ENCODE results near the gene SLX4IP.
"Not testable (repeated sequence)": the region's sequence is repeated elsewhere in the genome, so short reads cannot be mapped to it uniquely, and the experiment has no call there.

The SLX4IP gene

DNA sequence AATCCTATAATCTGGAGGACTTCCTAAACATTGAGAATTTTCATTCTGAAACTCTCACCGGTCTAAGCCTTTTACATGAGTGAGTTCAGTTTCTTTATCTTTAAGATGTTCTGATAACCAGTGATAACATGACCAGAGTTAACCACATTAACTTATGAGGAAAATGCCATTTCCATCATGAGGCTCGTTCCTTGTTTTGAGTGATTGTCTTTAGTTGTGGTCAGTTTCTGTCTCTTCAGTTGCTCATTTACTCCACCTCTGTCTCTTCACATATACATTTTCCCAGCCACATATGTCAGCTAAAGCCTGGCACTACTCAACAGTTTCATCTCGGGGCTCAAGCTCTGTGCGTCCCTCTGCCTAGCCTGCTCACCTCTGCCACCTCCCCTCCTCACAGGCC lies 168.3 kb downstream of the SLX4IP start:
- peaks cover 5% of the 10 kb centered on the region for H3K4me1 Mint-ChIP-seq (ENCODE audit: low read depth)

DNA sequence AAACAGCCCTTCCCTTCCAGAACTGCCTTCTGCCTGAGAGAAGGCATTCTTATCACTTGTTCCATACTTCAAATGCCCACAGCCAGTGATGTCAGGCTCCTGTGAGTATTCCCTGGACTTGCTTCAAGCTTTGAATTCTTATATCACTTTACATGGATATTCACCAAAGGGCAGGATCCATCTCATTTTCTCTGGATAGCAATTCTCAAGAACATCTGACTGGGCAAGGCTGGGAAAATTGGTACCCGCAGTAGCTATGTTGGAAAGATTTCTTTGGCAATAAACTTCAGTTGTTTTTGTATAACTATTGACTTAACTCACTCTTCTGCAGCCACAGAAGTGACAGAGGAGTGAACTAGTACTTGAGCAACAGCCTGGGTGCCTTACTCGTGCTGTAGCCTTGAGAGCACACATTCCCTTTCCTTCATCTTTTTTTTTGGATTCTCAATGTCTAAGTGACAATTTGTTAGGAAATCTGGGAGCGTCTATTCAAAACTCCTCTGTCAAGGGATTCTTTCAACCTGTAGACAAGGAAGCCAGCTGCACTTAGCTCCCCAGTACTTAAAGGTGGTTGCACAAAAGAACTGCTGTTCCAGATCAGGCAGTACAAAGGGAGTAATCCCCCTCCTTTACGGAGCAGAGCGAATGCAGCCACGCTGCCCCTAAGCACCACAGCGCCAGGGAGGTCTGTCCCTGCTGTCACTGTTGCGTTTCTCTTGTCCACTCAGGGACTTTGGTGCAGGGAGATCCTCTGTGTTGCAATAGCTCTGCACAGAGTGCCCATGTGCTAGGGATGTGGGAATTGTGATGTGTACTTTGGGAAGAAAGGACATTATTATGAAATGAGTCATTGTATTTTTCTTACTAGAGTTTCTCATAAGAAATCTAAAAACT lies 169.1 kb downstream of the SLX4IP start:
- no peak overlapping the region for H3K27ac Mint-ChIP-seq
- no peak overlapping the region for H3K4me3 Mint-ChIP-seq
- H3K27me3 Mint-ChIP-seq (ENCODE audit: low read depth) = no peaks in the 10 kb centered on the region
- no peaks in the 10 kb centered on the region for H3K4me1 Mint-ChIP-seq (ENCODE audit: low read depth)
- peaks cover 5% of the 10 kb centered on the region for H3K36me3 Mint-ChIP-seq (ENCODE audit: low read depth)
- H3K9me3 Mint-ChIP-seq = no peaks in the 10 kb centered on the region

More for the DNA sequence above, 168.3 kb downstream of the SLX4IP start:
- H3K4me3 Mint-ChIP-seq = no peak overlapping the region
- H3K9me3 Mint-ChIP-seq = no peaks in the 10 kb centered on the region
- H3K36me3 Mint-ChIP-seq (ENCODE audit: low read depth) = peaks cover 5% of the 10 kb centered on the region
- no peak overlapping the region for H3K27ac Mint-ChIP-seq
- H3K27me3 Mint-ChIP-seq (ENCODE audit: low read depth) = no peaks in the 10 kb centered on the region

DNA sequence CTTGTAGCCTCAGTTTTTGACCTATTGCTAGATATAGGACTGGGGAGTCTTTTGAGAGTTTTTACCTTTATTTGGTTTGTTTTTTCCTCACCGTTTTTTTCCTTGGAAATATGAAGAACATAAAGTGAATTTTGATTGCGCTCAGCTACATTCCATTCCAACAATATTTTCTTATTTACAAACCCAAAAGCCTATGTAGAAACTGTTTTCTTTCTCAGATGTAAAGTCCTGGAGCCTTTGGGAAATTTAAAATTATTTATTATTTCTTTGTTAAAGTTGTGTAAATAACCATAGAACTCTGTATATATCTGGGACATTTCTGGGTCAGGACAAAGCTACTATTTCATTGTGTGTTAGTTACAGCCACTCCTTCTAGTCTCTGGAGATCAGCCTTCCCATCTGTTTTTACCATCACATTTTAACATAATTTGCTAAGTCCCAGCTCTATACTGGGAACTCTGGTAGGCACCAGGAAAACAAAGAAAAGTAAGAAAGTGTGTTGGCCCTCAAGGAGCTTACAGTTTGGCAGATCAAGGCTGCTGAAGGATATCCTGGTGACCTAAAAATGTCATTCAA lies 169.8 kb downstream of the SLX4IP start:
- Mint-ChIP-seq H3K27me3 (ENCODE audit: low read depth) (no peaks in the 10 kb centered on the region), H3K27ac (no peak overlapping the region), H3K4me1 (ENCODE audit: low read depth) (no peaks in the 10 kb centered on the region), H3K4me3 (no peak overlapping the region), H3K36me3 (ENCODE audit: low read depth) (peaks cover 5% of the 10 kb centered on the region), H3K9me3 (no peaks in the 10 kb centered on the region)

DNA sequence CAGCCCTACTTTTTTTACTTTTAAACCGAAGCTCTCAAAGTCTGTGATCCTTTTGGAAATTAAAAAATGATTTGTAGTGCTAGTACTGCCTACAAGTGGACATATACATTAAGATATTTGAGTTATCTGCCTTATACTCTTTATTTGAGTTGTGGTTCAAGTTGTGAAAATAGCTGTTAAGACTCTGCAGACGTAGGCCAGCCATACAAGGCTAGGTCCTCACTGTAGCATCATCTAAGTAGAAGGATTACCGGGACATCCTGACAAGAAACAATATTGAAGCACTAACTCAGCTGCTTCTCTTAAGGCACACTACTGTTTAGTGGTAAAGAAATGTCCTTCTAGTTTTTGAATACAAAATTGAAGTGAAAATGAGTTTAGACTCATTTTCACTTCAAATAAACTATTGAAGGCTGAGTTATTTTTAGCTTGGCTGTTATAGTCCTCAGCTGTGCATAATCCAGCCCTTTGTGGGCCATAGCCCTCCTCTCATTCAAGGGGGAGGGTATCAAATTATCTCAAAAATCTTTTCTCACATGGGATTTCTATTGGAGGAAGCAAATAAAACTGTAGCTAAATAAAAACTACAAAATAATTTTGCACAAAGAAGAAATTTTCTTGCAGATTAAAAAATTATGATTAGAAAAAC lies 170.6 kb downstream of the SLX4IP start:
- H3K36me3 Mint-ChIP-seq (ENCODE audit: low read depth) = peaks cover 5% of the 10 kb centered on the region
- H3K9me3 Mint-ChIP-seq = no peaks in the 10 kb centered on the region
- no peak overlapping the region for H3K4me3 Mint-ChIP-seq
- H3K4me1 Mint-ChIP-seq (ENCODE audit: low read depth) = no peaks in the 10 kb centered on the region
- no peaks in the 10 kb centered on the region for H3K27me3 Mint-ChIP-seq (ENCODE audit: low read depth)
- H3K27ac Mint-ChIP-seq = no peak overlapping the region

DNA sequence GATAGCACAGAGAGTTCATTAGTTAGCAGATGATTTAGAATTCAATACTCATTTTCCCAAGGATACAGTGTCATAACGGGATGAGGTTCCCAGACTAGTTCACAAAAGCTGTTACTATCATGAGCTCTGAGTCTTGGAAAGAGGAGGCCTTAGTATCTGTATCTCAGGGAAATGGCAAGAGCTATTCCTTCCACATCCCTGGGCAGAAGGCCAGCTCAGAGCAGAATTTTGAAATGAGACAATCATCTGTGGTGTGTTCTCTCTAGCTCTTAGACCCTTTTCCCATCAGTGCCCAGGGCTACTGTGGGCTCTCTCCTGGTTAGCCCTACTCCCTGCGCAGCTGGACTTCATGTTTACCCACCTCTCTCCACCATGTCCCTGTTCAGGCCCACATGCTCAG lies 174.2 kb downstream of the SLX4IP start:
- Mint-ChIP-seq H3K27ac (no peak overlapping the region), H3K27me3 (ENCODE audit: low read depth) (no peaks in the 10 kb centered on the region), H3K4me1 (ENCODE audit: low read depth) (no peaks in the 10 kb centered on the region), H3K36me3 (ENCODE audit: low read depth) (no peaks in the 10 kb centered on the region), H3K9me3 (no peaks in the 10 kb centered on the region), H3K4me3 (no peak overlapping the region)

DNA sequence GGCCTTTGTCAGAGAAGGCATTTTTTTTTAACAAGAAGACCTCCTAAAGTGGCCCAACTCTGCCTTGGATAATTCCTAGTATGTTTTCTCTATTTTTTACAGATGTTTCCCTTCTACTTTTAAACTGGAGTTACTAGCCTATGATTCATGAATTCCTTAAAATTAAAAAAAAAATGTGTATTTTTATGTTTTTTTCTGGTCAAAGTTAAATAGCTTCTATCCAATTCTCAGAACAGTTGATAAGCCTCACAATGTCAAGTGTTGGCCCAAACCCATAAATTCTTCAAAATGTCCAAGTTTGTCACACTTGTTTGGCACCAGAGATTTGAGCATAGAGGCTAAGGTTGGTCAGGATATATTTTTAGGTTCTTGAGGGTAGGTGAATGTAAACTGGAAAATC lies 174.7 kb downstream of the SLX4IP start:
- Mint-ChIP-seq H3K4me1 (ENCODE audit: low read depth) (no peaks in the 10 kb centered on the region), H3K9me3 (no peaks in the 10 kb centered on the region), H3K4me3 (no peak overlapping the region), H3K27ac (no peak overlapping the region), H3K36me3 (ENCODE audit: low read depth) (no peaks in the 10 kb centered on the region), H3K27me3 (ENCODE audit: low read depth) (no peaks in the 10 kb centered on the region)

DNA sequence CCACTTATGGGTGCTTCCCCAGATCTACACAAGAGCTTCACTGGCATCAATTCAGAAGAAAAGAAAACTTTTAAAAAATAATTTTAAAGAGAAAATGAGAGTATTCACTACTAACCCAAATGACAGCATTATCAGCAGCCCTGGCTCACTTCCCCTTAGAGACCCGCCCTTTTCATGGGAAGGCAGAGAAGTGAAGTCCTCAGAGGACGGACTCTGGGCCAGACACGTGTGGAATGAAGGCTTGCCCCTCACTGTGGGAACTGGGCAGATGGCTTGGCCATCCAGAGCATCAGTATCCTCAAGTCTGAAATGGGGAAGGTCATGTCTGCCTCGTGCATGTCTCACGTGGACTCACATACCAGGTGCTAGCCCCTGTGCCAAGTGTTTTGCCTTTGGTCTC lies 175.1 kb downstream of the SLX4IP start:
- H3K27me3 Mint-ChIP-seq (ENCODE audit: low read depth) = no peaks in the 10 kb centered on the region
- H3K4me1 Mint-ChIP-seq (ENCODE audit: low read depth) = no peaks in the 10 kb centered on the region
- no peak overlapping the region for H3K27ac Mint-ChIP-seq
- no peaks in the 10 kb centered on the region for H3K9me3 Mint-ChIP-seq
- H3K4me3 Mint-ChIP-seq = no peak overlapping the region
- H3K36me3 Mint-ChIP-seq (ENCODE audit: low read depth) = no peaks in the 10 kb centered on the region

DNA sequence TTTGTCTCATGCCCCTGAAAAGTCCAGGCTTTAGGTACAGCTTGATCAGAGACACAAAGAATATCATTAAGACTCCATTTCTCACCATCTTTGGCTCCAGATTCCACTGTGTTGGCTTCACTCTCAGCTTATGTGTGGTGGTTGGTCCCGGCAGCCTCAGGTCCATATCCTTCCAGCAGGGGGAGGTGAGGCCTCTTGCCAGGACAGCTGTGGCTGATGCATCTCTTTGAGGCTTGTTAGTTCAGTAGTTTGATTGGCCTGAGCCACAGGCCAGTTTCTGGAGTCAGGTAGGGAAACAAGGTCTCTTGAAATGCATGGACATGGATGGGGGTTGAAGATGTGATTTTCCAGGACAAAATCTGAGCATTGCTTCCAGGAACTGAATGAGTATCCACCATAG lies 176.3 kb downstream of the SLX4IP start:
- Mint-ChIP-seq H3K36me3 (ENCODE audit: low read depth) (no peaks in the 10 kb centered on the region), H3K4me3 (no peak overlapping the region), H3K27me3 (ENCODE audit: low read depth) (no peaks in the 10 kb centered on the region), H3K4me1 (ENCODE audit: low read depth) (no peaks in the 10 kb centered on the region), H3K9me3 (no peaks in the 10 kb centered on the region), H3K27ac (no peak overlapping the region)

DNA sequence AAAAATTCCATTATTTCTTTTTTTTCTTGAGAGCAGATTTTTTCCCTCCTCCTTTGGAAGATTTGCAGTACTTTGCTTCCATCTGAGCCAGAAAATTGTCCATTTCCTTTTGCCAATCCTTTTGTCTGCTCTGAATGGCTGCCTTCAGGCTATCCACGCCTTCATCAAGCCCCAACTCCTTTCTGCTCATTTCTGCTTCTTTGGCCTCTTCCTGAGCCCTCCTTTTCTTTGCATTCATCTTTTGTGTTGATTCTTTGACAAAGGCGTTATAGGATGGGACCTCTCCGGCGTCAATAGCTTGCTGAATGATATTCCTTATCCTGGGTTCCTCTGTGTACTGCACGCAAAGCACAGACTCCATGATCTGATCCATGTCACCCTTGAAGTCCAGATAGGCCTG lies 178.3 kb downstream of the SLX4IP start:
- H3K27me3 Mint-ChIP-seq (ENCODE audit: low read depth); H3K4me1 Mint-ChIP-seq (ENCODE audit: low read depth); H3K36me3 Mint-ChIP-seq (ENCODE audit: low read depth); H3K9me3 Mint-ChIP-seq; H3K4me3 Mint-ChIP-seq; H3K27ac Mint-ChIP-seq: not testable (repeated sequence)

DNA sequence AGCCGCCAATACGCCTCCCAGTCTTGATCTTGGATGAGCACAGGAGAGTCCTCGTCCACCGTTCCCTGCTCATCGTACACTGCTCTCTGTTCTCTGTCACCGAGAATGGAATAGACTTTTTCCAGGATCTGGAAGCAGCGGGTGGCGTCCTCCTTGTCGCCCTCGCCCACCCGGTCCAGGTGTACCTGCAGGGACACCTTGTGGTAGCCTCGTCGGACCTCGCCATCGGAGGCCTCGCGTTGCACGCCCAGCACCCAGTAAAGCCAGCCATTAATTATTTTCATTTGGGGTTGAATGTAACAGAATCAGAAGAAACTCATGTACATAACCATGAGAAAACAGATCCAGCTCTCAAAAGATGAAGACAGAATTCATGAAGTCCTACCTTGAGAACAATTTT lies 178.8 kb downstream of the SLX4IP start:
- no peaks in the 10 kb centered on the region for H3K4me1 Mint-ChIP-seq (ENCODE audit: low read depth)
- no peak overlapping the region for H3K4me3 Mint-ChIP-seq
- H3K27me3 Mint-ChIP-seq (ENCODE audit: low read depth) = no peaks in the 10 kb centered on the region
- H3K9me3 Mint-ChIP-seq = no peaks in the 10 kb centered on the region
- H3K27ac Mint-ChIP-seq = no peak overlapping the region
- H3K36me3 Mint-ChIP-seq (ENCODE audit: low read depth) = no peaks in the 10 kb centered on the region

DNA sequence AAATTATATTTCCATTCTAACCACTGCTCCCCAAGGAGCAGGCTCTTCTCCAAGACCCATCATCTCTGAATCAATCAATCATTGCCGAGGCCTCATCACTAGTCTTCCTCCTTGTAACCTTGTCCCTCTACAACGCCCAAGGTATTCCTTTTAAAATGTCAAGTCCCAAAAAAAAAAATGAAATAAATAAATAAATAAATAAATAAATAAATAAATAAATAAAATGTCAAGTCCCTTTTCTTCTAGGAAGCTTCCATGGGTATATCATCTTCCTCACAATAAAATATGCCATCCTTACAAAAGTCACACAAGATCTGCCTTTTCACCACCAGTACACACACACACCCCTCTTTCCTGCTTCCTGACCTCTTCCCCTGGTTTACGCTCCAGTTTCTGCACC lies 181.1 kb downstream of the SLX4IP start:
- Mint-ChIP-seq H3K27ac (no peak overlapping the region), H3K4me1 (ENCODE audit: low read depth) (no peaks in the 10 kb centered on the region), H3K9me3 (no peaks in the 10 kb centered on the region), H3K36me3 (ENCODE audit: low read depth) (no peaks in the 10 kb centered on the region), H3K27me3 (ENCODE audit: low read depth) (no peaks in the 10 kb centered on the region), H3K4me3 (no peak overlapping the region)

DNA sequence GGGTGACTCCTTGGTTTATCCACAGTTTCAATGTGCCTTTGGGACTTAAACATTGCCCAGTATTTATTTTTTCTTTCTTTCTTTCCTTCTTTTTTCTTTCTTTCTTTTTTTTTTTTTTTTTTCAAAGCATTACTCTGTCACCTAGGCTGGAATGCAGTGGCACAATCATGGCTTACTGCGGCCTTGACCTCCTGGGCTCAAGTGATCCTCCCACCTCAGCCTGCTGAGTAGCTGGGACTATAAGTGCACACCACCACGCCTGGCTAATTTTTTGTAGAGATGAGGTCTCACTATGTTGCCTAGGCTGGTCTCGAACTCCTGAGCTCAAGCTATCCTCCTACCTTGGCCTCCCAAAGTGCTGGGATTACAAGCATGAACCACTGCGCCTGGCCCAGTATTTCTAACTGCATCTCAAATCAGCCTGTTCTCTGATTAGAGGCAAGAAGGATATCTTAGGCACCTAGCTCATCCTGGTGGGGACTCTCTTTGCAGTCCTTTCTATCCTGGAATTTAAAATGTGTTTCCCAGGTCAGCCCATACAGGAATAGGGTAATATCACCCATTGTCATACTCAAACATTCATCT lies 182.5 kb downstream of the SLX4IP start:
- not testable (repeated sequence) for H3K4me3 Mint-ChIP-seq; H3K9me3 Mint-ChIP-seq; H3K36me3 Mint-ChIP-seq (ENCODE audit: low read depth); H3K4me1 Mint-ChIP-seq (ENCODE audit: low read depth); H3K27me3 Mint-ChIP-seq (ENCODE audit: low read depth); H3K27ac Mint-ChIP-seq

DNA sequence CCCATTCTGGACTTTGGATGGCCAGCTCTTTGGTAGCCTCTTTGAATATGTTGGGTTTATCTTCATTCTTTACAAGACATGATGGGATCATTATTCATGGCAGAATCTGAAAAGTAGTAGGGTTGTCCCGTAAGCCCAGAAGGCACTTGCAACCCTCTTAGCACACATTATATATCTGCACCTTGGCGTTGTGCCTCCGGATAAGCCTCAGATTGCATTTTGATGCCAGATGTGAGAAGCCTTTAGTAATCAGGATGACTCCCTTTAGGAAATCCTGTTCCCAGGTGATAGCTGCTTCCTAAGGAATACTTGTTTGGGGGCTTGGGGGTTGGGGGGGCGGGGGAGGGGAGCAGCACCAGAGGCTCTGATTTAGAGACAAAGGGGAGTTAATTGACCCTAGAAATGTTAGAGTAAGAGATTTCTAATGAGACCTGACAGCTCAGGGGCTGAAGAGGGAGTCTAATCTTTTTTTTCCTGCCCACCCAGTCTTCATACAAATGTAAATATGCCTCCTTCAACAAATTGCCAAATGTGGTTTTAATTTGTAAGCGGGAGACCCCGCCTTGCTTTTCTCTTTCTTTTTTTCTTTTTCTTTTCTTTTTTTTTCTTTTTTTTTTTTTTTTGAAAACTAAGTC lies 183.6 kb downstream of the SLX4IP start:
- H3K27ac Mint-ChIP-seq = no peak overlapping the region
- H3K4me1 Mint-ChIP-seq (ENCODE audit: low read depth) = no peaks in the 10 kb centered on the region
- no peaks in the 10 kb centered on the region for H3K27me3 Mint-ChIP-seq (ENCODE audit: low read depth)
- peaks cover 2% of the 10 kb centered on the region for H3K36me3 Mint-ChIP-seq (ENCODE audit: low read depth)
- no peaks in the 10 kb centered on the region for H3K9me3 Mint-ChIP-seq
- H3K4me3 Mint-ChIP-seq = no peak overlapping the region

DNA sequence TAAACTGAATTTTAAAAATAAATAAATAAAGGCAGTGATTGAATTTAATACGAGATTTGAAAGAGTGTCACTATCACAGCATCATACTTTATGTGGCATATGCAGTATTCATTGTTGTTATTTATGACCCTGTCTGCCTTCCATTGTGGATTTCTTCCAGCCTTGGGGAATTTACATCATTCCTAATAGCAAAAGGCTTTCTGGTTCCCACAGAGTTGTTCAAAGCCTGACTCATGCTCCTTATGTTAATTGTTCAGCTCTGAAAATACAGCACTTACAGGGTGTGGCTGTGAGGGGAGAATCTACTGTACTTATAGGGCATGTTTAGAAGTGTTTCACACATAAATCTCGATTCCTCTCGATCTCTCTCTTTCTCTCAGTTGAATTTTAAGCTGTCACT lies 184.3 kb downstream of the SLX4IP start:
- peaks cover 2% of the 10 kb centered on the region for H3K36me3 Mint-ChIP-seq (ENCODE audit: low read depth)
- no peaks in the 10 kb centered on the region for H3K9me3 Mint-ChIP-seq
- no peaks in the 10 kb centered on the region for H3K4me1 Mint-ChIP-seq (ENCODE audit: low read depth)
- no peaks in the 10 kb centered on the region for H3K27me3 Mint-ChIP-seq (ENCODE audit: low read depth)
- no peak overlapping the region for H3K27ac Mint-ChIP-seq
- H3K4me3 Mint-ChIP-seq = no peak overlapping the region

Data from T-helper 1 cell treated with Interleukin-12 subunit alpha and Interleukin-12 subunit beta and Interleukin-4 antibody, amounts not matched to agents 30 μg/mL and 1 μg/mL, for 36 hours (primary cell).